OCI-M2 (cell line): Measurements from ENCODE around the gene IMPA2.
"Not testable (repeated sequence)": the region's sequence is repeated elsewhere in the genome, so short reads cannot be mapped to it uniquely, and the experiment has no call there.

Experiments
- DNase-seq: peaks from one replicate; lab custom pipeline; 2025; ENCODE audit not compliant: unreplicated experiment; lab: John Stamatoyannopoulos, UW

The IMPA2 gene

DNA sequence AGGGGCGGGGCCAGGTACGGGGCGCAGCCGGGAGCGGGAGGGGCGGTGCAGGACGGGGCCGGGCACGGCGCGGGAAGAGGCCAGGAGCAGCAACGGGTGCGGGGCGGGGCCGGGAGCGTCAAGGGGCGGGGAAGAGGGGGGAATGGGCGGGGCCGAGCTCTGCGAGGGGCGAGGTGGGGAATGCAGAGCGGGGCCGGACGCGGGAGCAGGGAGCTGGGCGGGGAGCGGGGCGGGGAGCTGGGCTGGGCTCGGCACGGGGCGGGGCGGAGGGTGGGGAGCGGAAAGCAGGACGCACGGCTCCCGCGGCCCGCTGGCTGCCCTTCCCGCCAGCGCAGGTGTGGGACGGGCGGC lies at the start of gene IMPA2:
Gene IMPA2, plus strand, starts transcription at position 316 of the 351 bp plus-strand sequence. CDS start 163 bp downstream, outside the sequence.
- no peak for DNase-seq

DNA sequence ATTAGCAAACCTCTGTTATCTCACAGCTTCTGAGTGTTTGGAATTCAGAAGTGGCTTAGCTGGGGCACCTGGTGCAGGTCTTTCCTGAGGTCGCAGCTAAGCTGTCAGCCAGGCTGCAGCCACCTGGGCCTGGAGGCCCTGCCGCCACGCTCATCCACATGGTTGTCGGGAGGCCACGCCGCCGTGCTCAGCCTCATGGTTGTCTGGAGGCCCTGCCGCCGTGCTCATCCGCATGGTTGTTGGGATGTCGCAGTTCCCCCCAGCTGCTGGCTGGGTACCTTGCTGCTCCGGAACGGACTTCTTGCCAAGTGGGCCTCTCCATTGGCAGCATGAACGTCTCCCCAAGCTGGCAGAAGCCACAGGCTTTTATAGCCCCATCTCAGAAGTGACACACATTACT lies 48.9 kb upstream of the IMPA2 start:
- no peak for DNase-seq

DNA sequence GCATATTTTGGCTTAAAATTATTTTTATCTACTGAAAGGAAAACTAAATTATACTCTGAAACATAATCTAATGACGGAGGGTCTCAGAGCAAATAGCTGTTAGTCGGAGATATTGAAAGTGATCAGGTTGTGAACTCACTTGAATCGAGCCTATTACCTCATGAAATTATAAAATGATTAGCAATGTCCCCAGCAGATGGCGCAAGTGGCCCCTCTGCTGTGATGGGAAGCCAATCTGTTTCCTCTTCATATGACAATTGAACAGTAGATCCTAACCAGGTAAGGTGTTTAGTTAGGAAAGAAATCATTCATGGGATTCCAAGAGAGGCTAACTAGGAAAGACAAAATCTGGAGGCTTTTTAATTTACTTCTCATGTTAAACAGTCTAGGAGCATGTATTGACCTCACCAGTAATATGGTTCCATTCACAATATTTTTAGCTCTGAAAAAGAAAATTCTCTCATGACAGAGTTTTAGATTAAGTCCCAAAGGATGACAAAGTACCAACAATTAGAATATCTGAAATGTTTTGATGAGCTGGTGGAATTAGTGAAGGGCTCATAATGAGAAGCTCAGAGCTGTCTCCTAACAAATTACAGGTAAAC lies 43.3 kb upstream of the IMPA2 start:
- peak; percentile 19 for DNase-seq

GRCh38 chr18:11940956-11941355 lies 40.4 kb upstream of the IMPA2 start:
- no peak for DNase-seq

DNA sequence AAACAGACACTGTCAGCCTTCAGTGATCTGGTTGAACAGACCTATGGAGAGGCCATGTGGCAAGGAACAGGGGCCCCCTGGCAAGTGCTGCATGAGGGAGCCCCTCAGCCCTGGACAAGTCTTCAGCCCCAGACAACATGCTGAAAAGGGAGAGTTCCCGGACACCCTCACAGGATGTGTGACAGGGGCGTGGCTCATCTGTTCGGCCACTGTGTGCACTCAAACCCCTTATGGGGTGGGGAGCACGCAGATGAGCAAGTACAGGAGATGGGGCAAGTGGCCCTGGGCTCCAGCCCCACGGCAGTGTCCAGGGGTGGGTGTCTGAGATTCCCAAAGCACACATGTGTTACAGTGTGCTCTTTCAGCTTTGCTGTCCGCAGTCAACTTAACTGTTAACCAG lies 37.8 kb upstream of the IMPA2 start:
- no peak for DNase-seq

GRCh38 chr18:11944252-11944651 lies 37.1 kb upstream of the IMPA2 start:
- DNase-seq: no peak

DNA sequence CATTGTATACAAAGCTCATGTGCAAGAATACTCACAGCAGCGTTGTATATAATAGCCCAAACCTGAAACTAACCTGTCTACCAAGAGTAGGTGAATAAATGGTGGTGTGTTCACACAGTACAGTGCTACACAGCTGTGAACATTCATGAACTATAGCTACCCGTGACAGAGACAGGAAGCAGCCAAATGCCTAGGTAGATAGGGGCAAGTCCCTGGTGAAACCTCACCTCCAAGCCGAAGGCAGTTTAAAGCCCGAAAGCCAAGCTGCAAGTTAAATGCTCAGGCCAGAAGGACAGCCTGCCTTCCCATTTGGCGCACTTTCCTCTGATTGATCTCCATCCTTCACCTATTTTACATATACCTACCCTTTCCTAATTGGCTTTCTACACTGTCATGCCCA lies 36.5 kb upstream of the IMPA2 start:
- DNase-seq: no peak

DNA sequence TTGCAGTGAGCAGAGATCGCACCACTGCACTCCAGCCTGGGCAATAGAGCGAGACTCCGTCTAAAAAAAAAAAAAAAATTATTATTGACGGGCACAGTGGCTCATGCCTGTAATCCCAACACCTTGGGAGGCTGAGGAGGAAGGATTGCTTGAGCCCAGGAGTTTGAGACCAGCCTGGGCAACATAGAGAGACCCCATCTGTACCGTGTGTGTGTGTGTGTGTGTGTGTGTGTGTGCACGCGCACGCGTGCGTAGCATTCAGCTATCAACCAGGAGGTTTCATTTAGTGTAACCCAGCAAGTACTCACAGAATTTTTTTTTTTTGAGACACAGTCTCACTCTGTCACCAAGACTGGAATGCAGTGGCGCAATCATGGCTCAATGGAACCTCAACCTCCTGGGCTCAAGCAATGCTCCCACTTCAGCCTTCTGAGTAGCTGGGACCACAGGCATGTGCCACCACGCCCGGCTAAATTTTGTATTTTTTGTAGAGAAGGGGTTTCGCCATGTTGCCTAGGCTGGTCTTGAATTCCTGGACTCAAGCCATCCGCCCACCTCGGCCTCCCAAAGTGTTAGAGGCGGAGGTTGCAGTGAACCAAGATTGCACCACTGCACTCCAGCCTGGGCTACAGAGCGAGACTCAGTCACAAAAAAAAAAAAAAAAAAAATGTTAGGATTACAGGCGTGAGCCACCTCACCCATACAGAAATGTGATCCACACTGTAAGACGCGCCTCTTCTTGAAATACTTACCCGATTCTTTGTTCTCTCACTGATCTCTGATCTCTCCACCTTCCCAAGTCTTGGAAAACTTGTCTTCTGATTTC lies 35.3 kb upstream of the IMPA2 start:
- DNase-seq: not testable (repeated sequence)

DNA sequence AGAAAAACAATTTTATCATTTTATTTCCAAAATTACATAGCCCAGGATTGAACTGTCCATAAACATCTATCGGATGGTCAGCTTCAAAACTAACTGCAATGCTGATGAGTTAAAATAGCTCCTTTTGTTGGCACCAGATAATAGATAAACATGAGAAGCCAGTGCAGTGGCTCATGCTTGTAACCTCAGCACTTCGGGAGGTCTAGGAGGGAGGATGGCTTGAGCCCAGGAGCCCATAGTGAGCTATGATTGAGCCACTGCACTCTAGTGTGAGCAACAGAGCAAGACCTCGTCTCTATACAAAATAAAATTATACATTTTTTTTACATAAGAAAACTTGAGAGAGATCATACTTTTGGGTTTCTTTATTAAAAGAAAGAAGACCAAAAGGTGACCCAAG lies 34.6 kb upstream of the IMPA2 start:
- no peak for DNase-seq

DNA sequence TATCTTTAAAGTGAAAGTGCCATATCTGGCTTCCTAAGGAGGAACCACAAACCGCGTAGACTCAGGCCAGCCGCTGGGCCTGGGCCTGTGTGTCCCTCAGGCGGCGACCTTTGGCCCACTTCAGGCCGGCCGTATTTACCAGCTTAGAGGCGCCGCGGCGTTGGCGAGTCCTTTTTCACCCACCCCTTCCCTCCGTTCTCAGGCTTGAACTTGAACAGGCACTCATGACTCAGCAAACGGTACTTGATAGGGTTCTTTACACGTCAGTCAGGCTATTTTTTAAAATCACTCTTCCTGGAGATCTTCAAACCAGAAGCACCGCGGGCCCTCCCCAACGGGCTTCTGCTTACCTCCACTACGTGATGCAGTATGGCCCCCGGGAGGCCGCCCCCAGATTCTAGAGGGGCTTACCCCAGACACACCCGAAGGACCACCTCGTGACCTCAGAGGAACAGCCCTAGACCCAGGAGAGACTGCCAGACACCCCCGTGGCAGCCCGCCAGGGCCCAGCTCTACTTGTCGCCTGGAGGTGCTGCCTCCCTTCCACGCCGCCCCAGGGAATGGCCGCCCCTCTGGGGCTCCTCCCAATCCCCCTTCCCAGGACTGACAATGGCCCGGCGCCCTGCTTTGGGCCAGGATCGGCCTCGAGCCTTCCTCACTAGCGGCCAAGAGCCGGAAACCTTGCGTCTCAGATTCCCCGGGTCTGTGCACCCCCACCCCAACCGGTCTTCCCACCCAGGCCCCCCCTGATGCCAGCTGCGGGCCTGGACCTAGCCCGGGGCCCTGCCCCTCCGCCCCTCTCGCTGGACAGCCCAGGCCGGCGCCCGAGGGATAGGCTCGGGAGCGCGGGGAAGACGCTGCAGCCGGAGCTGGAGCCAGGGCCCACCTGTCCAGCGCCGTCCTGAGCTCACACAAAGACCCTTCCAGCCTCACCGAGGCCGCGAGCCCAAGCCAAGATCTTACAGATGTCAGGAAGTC lies 33.8 kb upstream of the IMPA2 start:
- peak; percentile 21 for DNase-seq

GRCh38 chr18:11948852-11949523 lies 32.3 kb upstream of the IMPA2 start:
- DNase-seq: no peak

GRCh38 chr18:11950824-11951223 lies 30.5 kb upstream of the IMPA2 start:
- no peak for DNase-seq

- no peak for DNase-seq
Observed at GRCh38 chr18:11951390-11951851, 29.9 kb upstream of the IMPA2 start.

- no peak for DNase-seq
Observed at GRCh38 chr18:11953113-11953512, 28.2 kb upstream of the IMPA2 start.

GRCh38 chr18:11955239-11956029 lies 25.9 kb upstream of the IMPA2 start:
- no peak for DNase-seq

DNA sequence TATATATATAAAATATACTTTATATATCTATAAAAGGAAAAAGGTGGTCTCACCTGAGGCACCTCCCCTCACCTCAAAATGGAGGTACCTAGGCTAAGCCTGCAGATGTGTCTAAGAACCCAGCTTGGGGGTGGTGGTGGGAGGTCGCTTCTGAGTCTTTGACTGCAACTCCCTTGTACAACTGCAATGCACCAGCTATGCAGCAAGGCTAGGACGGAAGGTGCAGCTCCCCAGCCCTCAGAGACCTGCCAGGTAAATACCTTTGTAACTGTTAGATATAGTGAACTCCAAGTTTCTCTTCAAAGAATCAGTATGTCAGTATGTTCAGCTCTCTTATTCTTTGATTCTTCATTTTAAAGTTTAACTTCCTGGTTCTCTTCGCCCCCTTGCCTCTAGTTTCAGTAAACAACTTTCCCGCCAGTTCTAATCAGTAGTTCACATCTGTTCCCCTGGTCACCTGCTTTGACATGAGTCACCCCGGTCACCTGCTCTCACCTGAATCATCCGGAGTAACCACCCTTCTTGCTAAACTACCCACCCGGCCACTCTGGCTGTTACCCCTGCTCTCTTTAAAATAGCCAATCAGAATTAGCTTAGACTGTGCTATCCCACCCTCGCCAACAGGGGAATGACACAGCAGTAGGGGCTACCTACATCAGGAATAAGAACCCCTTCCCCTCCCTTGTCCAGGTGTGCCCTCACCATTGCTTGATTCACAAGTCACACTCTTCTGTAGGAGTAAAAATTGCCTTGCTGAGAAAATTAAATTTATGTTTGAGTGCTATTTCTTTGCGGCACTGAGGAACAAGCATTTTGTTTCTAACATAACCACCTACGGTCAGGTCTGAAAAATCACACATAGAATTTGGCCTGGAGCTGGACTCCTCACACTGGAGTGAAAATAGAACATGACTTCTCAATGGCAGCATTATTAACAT lies 24.7 kb upstream of the IMPA2 start:
- no peak for DNase-seq

DNA sequence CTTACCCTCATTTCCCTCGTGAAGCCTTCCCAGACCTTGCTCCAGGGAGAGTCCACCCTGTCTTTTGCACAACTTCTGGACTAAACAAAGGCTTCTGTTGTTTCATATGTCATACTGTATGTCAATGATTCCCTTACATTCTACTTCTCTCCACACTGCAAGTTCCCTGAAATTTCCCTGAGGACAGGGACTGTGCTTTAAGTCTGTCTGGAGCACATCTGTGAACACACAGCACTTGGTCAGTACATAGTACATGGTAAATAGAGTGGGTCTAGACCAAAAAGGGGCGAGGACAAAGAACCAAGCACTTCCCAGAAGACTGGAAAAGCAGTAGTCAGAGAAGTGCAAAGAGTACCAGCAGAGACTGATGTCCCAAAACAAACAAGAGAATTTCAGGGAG lies 23.7 kb upstream of the IMPA2 start:
- no peak for DNase-seq

DNA sequence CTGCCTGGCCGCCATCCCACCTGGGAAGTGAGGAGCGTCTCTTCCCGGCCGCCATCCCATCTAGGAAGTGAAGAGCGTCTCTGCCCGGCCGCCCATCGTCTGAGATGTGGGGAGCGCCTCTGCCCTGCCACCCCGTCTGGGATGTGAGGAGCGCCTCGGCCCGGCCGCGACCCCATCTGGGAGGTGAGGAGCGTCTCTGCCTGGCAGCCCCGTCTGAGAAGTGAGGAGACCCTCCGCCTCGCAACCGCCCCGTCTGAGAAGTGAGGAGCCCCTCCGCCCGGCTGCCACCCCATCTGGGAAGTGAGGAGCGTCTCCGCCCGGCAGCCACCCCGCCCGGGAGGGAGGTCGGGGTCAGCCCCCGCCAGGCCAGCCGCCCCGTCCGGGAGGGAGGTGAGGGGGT lies 21.7 kb upstream of the IMPA2 start:
- DNase-seq: not testable (repeated sequence)
